ENCODE data around the gene BACE2. TPM values are rescaled to one million over a fixed set of nuclear protein-coding genes. Genes with fewer than 3 reads are reported as not detected.

Gene BACE2
- total and polyA plus RNA-seq, 2 of the 4 experiments (the other 2 are of a cell fraction) = 17.0 to 35.5 TPM

DNA sequence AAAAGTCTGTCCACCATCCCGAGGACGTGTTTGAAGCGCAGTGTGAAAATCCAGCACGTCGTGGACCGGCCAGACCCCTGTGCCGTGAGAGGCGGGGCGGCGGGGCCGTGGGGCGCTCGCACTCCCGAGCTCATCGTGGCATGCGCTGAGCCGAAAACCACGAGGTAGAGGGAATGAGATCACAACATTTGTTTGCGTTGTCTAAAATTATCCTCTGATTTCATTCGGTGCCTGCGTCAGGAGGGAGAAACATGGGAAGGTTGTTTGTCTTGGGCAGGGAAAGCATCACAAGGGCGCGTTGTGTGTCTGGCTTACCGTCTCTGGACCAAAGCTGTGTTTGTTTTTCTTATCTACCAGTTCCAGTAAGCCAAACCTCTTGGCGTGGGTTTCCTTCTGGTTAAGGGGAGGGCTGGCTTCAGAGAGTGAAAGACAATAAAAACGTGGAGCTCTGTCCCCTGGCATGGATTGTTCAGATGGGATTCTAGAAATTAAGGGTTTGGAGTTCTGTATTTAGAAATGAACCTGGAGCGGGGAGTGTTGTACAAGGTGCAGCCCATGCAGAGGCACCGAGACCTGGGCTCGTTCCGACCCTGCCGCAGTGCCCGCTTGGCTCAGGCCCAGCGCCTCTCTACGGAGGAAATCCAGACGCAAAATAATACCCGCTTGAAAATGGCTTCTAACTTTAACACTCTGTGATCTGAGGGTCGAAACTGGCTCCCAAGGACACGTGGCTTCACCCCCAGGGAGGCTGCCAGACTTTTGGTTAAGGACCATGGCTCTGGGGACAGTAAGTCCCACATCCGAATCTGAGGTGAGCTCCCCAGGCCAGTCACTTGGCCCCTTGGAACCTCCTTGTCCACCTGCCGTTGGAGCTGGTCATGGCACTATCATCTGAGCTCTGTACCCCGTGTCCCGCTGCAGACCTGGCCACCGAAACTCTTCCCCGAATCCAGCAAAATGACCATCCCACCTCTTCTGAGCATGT is 79.9 kb downstream of the BACE2 start (continued):
- TF ChIP-seq FOS (IDR thresholded peaks at IDR 0.05; ENCODE audit: low read depth, low read length) (no peak), POLR2A (IDR thresholded peaks at IDR 0.05; ENCODE audit: low read depth, low read length) (no peak), CEBPB (IDR thresholded peaks at IDR 0.05; ENCODE audit: low read depth, low read length) (no peak)

- no peaks in the 10 kb centered on the region for H3K27me3 ChIP-seq (ENCODE audit: control insufficient read depth, insufficient read depth, low read length)
- H4K8ac ChIP-seq (ENCODE audit: low read depth in 2 of 2, low read length in 2 of 2) = no peak overlapping the region
- H3K9me1 ChIP-seq (ENCODE audit: insufficient read depth, low read length) = peaks cover 18% of the 10 kb centered on the region
- no peak overlapping the region for H2AK9ac ChIP-seq (replicated peaks; ENCODE audit: low read depth, low read length, poor library complexity)
- H3K4me3 ChIP-seq (ENCODE audit: insufficient read depth, low read depth, low read length) = no peak overlapping the region
- TF ChIP-seq FOS (IDR thresholded peaks at IDR 0.05; ENCODE audit: low read depth, low read length) = no peak
- TF ChIP-seq, protein P1, sequence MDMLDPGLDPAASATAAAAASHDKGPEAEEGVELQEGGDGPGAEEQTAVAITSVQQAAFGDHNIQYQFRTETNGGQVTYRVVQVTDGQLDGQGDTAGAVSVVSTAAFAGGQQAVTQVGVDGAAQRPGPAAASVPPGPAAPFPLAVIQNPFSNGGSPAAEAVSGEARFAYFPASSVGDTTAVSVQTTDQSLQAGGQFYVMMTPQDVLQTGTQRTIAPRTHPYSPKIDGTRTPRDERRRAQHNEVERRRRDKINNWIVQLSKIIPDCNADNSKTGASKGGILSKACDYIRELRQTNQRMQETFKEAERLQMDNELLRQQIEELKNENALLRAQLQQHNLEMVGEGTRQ (IDR thresholded peaks at IDR 0.05; ENCODE audit: low read depth, low read length) = no peak
- no peak for TF ChIP-seq POLR2A (IDR thresholded peaks at IDR 0.05; ENCODE audit: low read depth, low read length)
- TF ChIP-seq RCOR1 (IDR thresholded peaks at IDR 0.05; ENCODE audit: insufficient replicate concordance, low read length) = no peak
- TF ChIP-seq CEBPB (IDR thresholded peaks at IDR 0.05; ENCODE audit: low read depth, low read length) = no peak
- TF ChIP-seq RFX5 (IDR thresholded peaks at IDR 0.05; ENCODE audit: low read depth, low read length) = no peak
- no peak for TF ChIP-seq BHLHE40 (IDR thresholded peaks at IDR 0.05; ENCODE audit: low read depth, low read length)
- H3K79me1 ChIP-seq (ENCODE audit: low read depth in 1 of 2, low read length in 2 of 2) = no peaks in the 10 kb centered on the region; a peak in 1 of 4 replicates
- no peak overlapping the region for H3K14ac ChIP-seq (replicated peaks; ENCODE audit: low read depth, low read length)
- no peak overlapping the region for H2BK20ac ChIP-seq (ENCODE audit: low read depth, low read length)
- ChIA-PET CTCF (no interaction called here), POLR2A (ENCODE audit: unreplicated experiment) (no interaction called here)
- peaks cover 7% of the 10 kb centered on the region for H3K9me3 ChIP-seq (ENCODE audit: control insufficient read depth, insufficient read depth, low read length)
- 85% methylated on average over 4 of the region's 11 CpGs; no CpG with 5 or more reads in 1 of the 2 experiments for WGBS, 2 experiments (ENCODE audit: extremely low coverage in 2 of 2, insufficient read length in 1 of 2)
- H2BK15ac ChIP-seq (ENCODE audit: low read depth, low read length) = no peak overlapping the region
- BruUV-seq (replicated peaks) = no TSS peak
- ATAC-seq (ENCODE audit: low read depth) = no peak
- H3K23ac ChIP-seq (ENCODE audit: low read depth, low read length) = no peak overlapping the region
- no peak overlapping the region for H4K5ac ChIP-seq (ENCODE audit: low read depth, low read length)
- DNase-seq = no peak
- in situ Hi-C loops (cut with MboI; ENCODE audit: low sequenced_read_pairs) (no loop called here), intact Hi-C loops (cut with micrococcal nuclease) (no loop called here), dilution Hi-C loops (cut with HindIII; ENCODE audit: low sequenced_read_pairs, unreplicated experiment) (no loop called here)
- H2BK5ac ChIP-seq (ENCODE audit: low read depth, low read length, poor library complexity, severe bottlenecking) = no peak overlapping the region
- H2BK120ac ChIP-seq (ENCODE audit: low read depth, low read length) = no peak overlapping the region
- H3K9ac ChIP-seq (ENCODE audit: low read depth, low read length) = no peak overlapping the region
- no peak overlapping the region for H3K18ac ChIP-seq (ENCODE audit: low read depth, low read length)
- no peak overlapping the region for H2AFZ ChIP-seq (replicated peaks; ENCODE audit: low read length, poor library complexity)
- no peak overlapping the region for H3K4me2 ChIP-seq (ENCODE audit: low read depth, low read length)
- H3K27ac ChIP-seq (ENCODE audit: insufficient read depth, low read length) = no peak overlapping the region
- no peaks in the 10 kb centered on the region for H4K20me1 ChIP-seq (ENCODE audit: insufficient read depth, low read length)
- peaks cover 1% of the 10 kb centered on the region; the same call in 1 of the 2 replicates for H3K36me3 ChIP-seq (ENCODE audit: control insufficient read depth, insufficient read depth, low read length)
- H2AK5ac ChIP-seq (ENCODE audit: low read depth, low read length) = no peak overlapping the region
- no peak overlapping the region for H4K91ac ChIP-seq (ENCODE audit: insufficient read depth, low read depth, low read length)
- no peak overlapping the region for H3K4ac ChIP-seq (ENCODE audit: low read depth, low read length)
- H3K4me1 ChIP-seq (ENCODE audit: control insufficient read depth, insufficient read depth, low read length) = peaks cover 15% of the 10 kb centered on the region
- no peak overlapping the region for H3K56ac ChIP-seq (ENCODE audit: extremely low read depth, insufficient read depth, low read length)
Measured at GRCh38 chr21:41249476-41249875, 81.5 kb downstream of the BACE2 start.

Measured in IMR-90 (cell line).